MV-4-11 (cell line): ENCODE data around the gene CASP8AP2.
"Not testable (repeated sequence)": the region's sequence is repeated elsewhere in the genome, so short reads cannot be mapped to it uniquely, and the experiment has no call there.

Source experiments
- DNase-seq: peaks from one replicate; lab custom pipeline; 2025; lab: John Stamatoyannopoulos, UW

Gene CASP8AP2

GRCh38 chr6:89888138-89888514 is 58.4 kb downstream of the CASP8AP2 start:
- DNase-seq, result no peak

GRCh38 chr6:89888871-89889270 is 59.2 kb downstream of the CASP8AP2 start:
- peak; percentile 16 for DNase-seq

- not testable (repeated sequence) for DNase-seq
Observed at GRCh38 chr6:89890845-89891528, 61.3 kb downstream of the CASP8AP2 start.

DNA sequence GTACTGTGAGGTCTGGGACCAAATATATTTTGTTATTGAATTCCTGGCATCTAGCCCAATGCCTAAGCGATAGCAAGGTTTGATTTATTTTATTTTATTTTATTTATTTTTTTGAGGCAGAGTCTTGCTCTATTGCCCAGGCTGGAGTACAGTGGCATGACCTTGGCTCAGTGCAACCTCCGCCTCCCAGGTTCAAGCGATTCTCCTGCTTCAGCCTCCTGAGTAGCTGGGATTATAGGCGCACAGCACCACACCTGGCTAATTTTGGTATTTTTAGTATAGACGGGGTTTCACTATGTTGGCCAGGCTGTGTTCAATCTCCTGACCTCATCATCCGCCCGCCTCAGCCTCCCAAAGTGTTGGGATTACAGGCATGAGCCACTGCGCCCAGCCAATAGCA is 62.9 kb downstream of the CASP8AP2 start:
- DNase-seq, result not testable (repeated sequence)

GRCh38 chr6:89894169-89894568 is 64.5 kb downstream of the CASP8AP2 start, which contains the start of gene GJA10:
GJA10 (plus strand) TSS chr6:89894469; CDS start chr6:89894469, 0 bp downstream.
- no peak for DNase-seq

GRCh38 chr6:89895276-89895874 is 65.7 kb downstream of the CASP8AP2 start:
- peak; percentile 32 for DNase-seq

GRCh38 chr6:89910001-89910901 is 80.6 kb downstream of the CASP8AP2 start:
- not testable (repeated sequence) for DNase-seq

DNA sequence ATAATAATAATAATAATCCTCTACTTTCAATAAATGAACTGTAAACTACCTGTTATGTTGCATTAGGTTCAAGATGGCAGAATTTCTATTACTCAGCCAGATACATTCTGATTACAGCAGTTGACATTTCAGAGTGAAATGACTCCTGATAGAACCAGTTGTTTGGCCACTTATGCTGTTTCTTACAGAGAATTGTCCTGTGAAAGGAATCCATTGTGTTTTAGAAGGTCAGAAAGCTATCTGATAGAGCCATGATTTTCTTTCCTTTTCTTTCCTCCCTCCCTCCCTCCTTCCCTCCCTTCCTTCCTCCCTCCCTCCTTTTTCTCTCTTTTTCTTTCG is 81.2 kb downstream of the CASP8AP2 start:
- DNase-seq, result no peak

DNA sequence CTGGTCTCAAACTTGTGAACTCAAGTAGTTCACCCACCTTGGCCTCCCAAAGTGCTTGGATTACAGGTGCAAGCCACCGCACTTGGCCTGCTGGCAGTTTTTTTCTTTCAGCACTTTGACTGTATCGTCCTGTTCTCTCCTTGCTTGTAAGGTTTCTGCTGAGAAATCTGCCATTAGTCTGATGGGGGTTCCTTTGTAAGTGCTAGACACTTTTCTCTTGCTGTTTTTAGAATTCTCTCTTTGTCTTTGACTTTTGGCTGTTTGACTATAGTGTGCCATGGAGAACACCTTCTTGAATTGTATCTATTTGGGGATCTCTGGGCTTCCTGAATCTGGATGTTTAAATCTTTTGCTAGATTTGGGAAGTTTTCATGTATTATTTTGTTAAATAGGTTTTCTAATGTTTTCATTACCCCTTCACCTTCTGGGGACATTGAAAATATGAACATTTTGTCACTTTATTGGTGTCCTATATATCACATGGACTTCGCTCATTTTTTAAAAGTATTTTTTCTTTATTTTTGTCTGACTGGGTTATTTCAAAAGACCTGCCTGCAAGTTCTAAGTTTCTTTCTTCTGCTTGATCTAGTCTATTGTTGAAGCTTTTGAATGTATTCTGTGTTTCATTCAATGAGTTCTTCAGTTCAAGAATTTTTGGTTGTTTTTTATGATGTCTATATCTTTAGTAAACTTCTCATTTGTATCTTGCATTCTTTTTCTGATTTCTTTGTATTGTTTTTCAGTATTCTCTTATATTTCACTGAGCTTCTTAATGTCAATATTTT is 86.6 kb downstream of the CASP8AP2 start:
- DNase-seq, result no peak

DNA sequence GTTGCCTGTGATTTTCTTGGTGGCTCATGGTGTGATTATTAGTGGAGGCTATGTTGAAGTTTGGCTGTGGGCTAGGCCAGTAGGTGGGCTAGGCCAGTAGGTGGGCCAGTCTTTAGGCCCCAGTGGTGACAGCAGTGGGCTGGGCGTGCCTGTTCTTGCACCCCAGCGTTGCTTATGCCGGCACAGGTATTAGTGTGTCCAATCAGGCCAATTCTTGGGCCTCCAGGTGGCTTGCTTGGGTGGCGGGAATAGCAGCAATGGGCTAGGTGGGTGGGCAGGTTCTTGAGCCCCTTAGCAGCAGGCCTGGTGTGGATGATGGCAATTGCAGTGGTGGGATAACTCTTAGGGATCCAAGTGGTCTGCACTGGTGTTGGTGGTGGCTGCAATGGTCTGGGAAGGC is 87.5 kb downstream of the CASP8AP2 start:
- no peak for DNase-seq

GRCh38 chr6:89917801-89918366 is 88.2 kb downstream of the CASP8AP2 start:
- no peak for DNase-seq
